Measurements from ENCODE around the gene MRPL42.

Gene MRPL42

GRCh38 chr12:93500667-93501066 is 33.4 kb downstream of the MRPL42 start:
- DNase-seq: no peak

GRCh38 chr12:93502802-93503623 is 35.7 kb downstream of the MRPL42 start:
- no peak for DNase-seq

GRCh38 chr12:93507165-93507564 is 39.9 kb downstream of the MRPL42 start:
- no peak for DNase-seq

- DNase-seq: no peak
Observed at GRCh38 chr12:93509506-93509905, 42.2 kb downstream of the MRPL42 start.

GRCh38 chr12:93514853-93515252 is 47.5 kb downstream of the MRPL42 start:
- no peak for DNase-seq

GRCh38 chr12:93518725-93519124 is 51.4 kb downstream of the MRPL42 start:
- no peak for DNase-seq

- DNase-seq: no peak
Observed at GRCh38 chr12:93519859-93520258, 52.5 kb downstream of the MRPL42 start.

GRCh38 chr12:93520454-93520853 is 53.1 kb downstream of the MRPL42 start:
- no peak for DNase-seq

GRCh38 chr12:93521225-93522080 is 54.1 kb downstream of the MRPL42 start:
- DNase-seq: no peak

- DNase-seq: no peak
Observed at GRCh38 chr12:93524386-93525133, 57.2 kb downstream of the MRPL42 start.

GRCh38 chr12:93526786-93527428 is 59.6 kb downstream of the MRPL42 start:
- no peak for DNase-seq

- DNase-seq: no peak
Observed at GRCh38 chr12:93530358-93530757, 63.0 kb downstream of the MRPL42 start.

GRCh38 chr12:93533310-93533709 is 66.0 kb downstream of the MRPL42 start:
- no peak for DNase-seq

- no peak for DNase-seq
Observed at GRCh38 chr12:93536111-93536765, 68.9 kb downstream of the MRPL42 start.

GRCh38 chr12:93536766-93537488 is 69.6 kb downstream of the MRPL42 start:
- DNase-seq: no peak

GRCh38 chr12:93537769-93538168 is 70.5 kb downstream of the MRPL42 start:
- DNase-seq: no peak

- no peak for DNase-seq
Observed at GRCh38 chr12:93539821-93540220, 72.5 kb downstream of the MRPL42 start.

GRCh38 chr12:93540466-93540865 is 73.2 kb downstream of the MRPL42 start:
- DNase-seq: no peak

GRCh38 chr12:93541578-93542225 is 74.4 kb downstream of the MRPL42 start:
- DNase-seq: no peak

GRCh38 chr12:93547778-93548177 is 80.5 kb downstream of the MRPL42 start:
- DNase-seq: no peak

- DNase-seq: no peak
Observed at GRCh38 chr12:93549174-93549573, 81.9 kb downstream of the MRPL42 start.

All from SHP77 treated with DMSO at 0.1 percent for 48 hours (cell line).